GM21528 (cell line): ENCODE results near the gene NFATC2IP.
"Not testable (repeated sequence)": the region's sequence is repeated elsewhere in the genome, so short reads cannot be mapped to it uniquely, and the experiment has no call there.

Experiments used
- ATAC-seq: cut with Tn5 transposase; IDR thresholded peaks from one replicate; pipeline ENCODE4 v1.9.1; 2021; ENCODE audit warnings: mild to moderate bottlenecking, moderate library complexity; ENCODE audit not compliant: unreplicated experiment, low FRiP score

The NFATC2IP gene

GRCh38 chr16:28990375-28991040, 39.8 kb downstream of the NFATC2IP start:
- no peak for ATAC-seq

GRCh38 chr16:28991687-28992086, 41.0 kb downstream of the NFATC2IP start:
- no peak for ATAC-seq

- no peak for ATAC-seq
These were observed 41.8 kb downstream of the NFATC2IP start for GRCh38 chr16:28992496-28992895.

- no peak for ATAC-seq
These were observed 48.1 kb downstream of the NFATC2IP start for GRCh38 chr16:28998837-28999236.

GRCh38 chr16:28999577-28999976, 48.8 kb downstream of the NFATC2IP start:
- ATAC-seq: no peak

GRCh38 chr16:29000019-29000418, 49.3 kb downstream of the NFATC2IP start:
- ATAC-seq: no peak

GRCh38 chr16:29004496-29005139, 53.9 kb downstream of the NFATC2IP start:
- not testable (repeated sequence) for ATAC-seq

GRCh38 chr16:29007730-29008593, 57.2 kb downstream of the NFATC2IP start:
- no peak for ATAC-seq

- no peak for ATAC-seq
These were observed 58.5 kb downstream of the NFATC2IP start for GRCh38 chr16:29009050-29009837.

- no peak for ATAC-seq
These were observed 59.1 kb downstream of the NFATC2IP start for GRCh38 chr16:29009838-29010166.

GRCh38 chr16:29011112-29011511, 60.4 kb downstream of the NFATC2IP start:
- ATAC-seq: no peak

GRCh38 chr16:29011851-29012250, 61.1 kb downstream of the NFATC2IP start:
- no peak for ATAC-seq

- ATAC-seq: no peak
These were observed 62.3 kb downstream of the NFATC2IP start for GRCh38 chr16:29012913-29013553.

GRCh38 chr16:29014561-29015069, 63.9 kb downstream of the NFATC2IP start:
- no peak for ATAC-seq
